ENCODE results near the gene CLDN14. TPM values are rescaled to one million over a fixed set of nuclear protein-coding genes. Genes with fewer than 3 reads are reported as not detected.

CLDN14 gene
- total RNA-seq, 4 donors from 2014 or later = not detected

GRCh38 chr21:36510911-36511310 lies 31.0 kb upstream of the CLDN14 start:
- WGBS = 84% methylated on average over 6 of the region's 6 CpGs
- peaks cover 0 to 29% (median 0%) of the 10 kb centered on the region in 4 donors for H3K27me3 ChIP-seq
- no peak overlapping the region for H3K4me3 ChIP-seq
- no peaks in the 10 kb centered on the region for H3K4me1 ChIP-seq
- intact Hi-C loops (cut with DNase I) = no loop called here
- TF ChIP-seq, protein P1, sequence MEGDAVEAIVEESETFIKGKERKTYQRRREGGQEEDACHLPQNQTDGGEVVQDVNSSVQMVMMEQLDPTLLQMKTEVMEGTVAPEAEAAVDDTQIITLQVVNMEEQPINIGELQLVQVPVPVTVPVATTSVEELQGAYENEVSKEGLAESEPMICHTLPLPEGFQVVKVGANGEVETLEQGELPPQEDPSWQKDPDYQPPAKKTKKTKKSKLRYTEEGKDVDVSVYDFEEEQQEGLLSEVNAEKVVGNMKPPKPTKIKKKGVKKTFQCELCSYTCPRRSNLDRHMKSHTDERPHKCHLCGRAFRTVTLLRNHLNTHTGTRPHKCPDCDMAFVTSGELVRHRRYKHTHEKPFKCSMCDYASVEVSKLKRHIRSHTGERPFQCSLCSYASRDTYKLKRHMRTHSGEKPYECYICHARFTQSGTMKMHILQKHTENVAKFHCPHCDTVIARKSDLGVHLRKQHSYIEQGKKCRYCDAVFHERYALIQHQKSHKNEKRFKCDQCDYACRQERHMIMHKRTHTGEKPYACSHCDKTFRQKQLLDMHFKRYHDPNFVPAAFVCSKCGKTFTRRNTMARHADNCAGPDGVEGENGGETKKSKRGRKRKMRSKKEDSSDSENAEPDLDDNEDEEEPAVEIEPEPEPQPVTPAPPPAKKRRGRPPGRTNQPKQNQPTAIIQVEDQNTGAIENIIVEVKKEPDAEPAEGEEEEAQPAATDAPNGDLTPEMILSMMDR (IDR thresholded peaks at IDR 0.05) = no peak
- TF ChIP-seq POLR2AphosphoS5 (IDR thresholded peaks at IDR 0.05) (no peak), POLR2A (IDR thresholded peaks at IDR 0.05; ENCODE audit: low read depth) (no peak), EP300 (IDR thresholded peaks at IDR 0.05) (no peak)
- no peaks in the 10 kb centered on the region for H3K9me3 ChIP-seq
- DNase-seq (ENCODE audit: extremely low spot score) = no peak
- H3K36me3 ChIP-seq = no peaks in the 10 kb centered on the region
- no peak overlapping the region for H3K27ac ChIP-seq (replicated peaks in 1 of 4)

DNA sequence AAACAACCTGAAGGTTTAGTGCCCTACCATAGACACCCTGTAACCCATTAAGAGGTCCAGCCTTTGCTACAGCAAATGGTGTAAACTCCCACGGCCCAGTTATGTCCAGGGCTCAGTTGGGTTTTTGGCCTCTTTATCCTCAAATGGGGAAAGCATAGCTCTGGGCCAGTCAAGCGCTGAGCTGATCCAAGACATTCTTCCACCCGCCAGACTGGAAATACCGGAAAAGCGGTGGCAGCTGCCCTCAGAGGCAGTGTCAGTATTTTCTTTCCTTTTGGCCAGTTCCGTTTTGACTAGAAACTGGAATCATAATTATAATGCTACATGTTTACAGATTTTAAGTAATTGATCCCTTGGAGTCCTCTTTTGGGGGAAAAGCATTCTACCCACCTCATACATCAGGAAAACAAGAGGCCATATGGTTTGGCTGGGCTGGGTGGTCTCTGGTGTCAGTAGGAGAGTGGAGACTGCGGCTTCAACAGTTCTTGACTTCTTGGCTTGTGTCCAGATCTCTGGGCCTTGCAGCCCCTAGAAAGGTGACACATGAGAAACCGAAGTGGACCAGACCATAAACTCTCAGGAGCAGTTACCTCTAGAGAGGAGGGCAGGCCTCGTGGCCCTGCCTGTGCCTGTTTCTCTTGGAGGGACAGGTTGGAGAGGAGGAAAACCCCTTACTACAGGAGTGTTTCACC lies 30.2 kb upstream of the CLDN14 start:
- DNase-seq (ENCODE audit: extremely low spot score) = no peak
- Histone ChIP-seq H3K36me3 (no peaks in the 10 kb centered on the region), H3K9me3 (no peaks in the 10 kb centered on the region), H3K27me3 (peaks cover 0 to 29% (median 0%) of the 10 kb centered on the region in 4 donors), H3K27ac (replicated peaks in 1 of 4) (no peak overlapping the region), H3K4me3 (no peak overlapping the region), H3K4me1 (no peaks in the 10 kb centered on the region)
- TF ChIP-seq, protein P1 (IDR thresholded peaks at IDR 0.05) = no peak
- TF ChIP-seq POLR2AphosphoS5 (IDR thresholded peaks at IDR 0.05) = no peak
- TF ChIP-seq EP300 (IDR thresholded peaks at IDR 0.05) = no peak
- no peak for TF ChIP-seq POLR2A (IDR thresholded peaks at IDR 0.05; ENCODE audit: low read depth)
- 88% methylated on average over 9 of the region's 9 CpGs for WGBS
- intact Hi-C loops (cut with DNase I) = no loop called here

DNA sequence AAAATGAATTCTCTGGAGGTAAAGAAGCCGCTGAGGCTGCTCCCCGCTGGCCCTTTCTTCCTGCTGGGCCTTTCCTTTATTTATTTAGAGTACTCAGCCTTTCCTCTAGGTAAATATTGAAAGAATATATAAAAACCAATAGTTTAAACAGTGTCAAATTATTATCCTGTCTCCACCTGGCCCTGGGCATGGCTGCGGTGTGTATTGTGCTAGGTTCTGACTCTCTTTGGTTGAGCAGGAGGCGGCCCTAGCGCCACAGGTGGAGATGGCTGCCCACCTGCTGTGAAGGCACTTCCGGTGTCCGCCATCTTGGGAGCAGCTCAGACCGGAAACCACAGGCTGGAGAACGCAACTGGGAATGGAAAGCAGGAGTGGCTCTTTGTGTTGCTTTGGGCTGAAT lies 29.0 kb upstream of the CLDN14 start:
- Histone ChIP-seq H3K36me3 (no peaks in the 10 kb centered on the region), H3K4me3 (no peak overlapping the region), H3K9me3 (no peaks in the 10 kb centered on the region), H3K27ac (replicated peaks in 1 of 4) (no peak overlapping the region), H3K27me3 (peaks cover 0 to 18% (median 0%) of the 10 kb centered on the region in 4 donors), H3K4me1 (no peaks in the 10 kb centered on the region)
- DNase-seq (ENCODE audit: extremely low spot score) = no peak
- intact Hi-C loops (cut with DNase I) = no loop called here
- 90% methylated on average over 9 of the region's 9 CpGs for WGBS
- TF ChIP-seq POLR2A (IDR thresholded peaks at IDR 0.05; ENCODE audit: low read depth) (no peak), POLR2AphosphoS5 (IDR thresholded peaks at IDR 0.05) (no peak), EP300 (IDR thresholded peaks at IDR 0.05) (no peak)
- TF ChIP-seq, protein P1 (IDR thresholded peaks at IDR 0.05) = no peak

- TF ChIP-seq POLR2A (IDR thresholded peaks at IDR 0.05; ENCODE audit: low read depth) = no peak
- TF ChIP-seq, protein P1 (IDR thresholded peaks at IDR 0.05) = no peak
- TF ChIP-seq EP300 (IDR thresholded peaks at IDR 0.05) = no peak
- no peak for TF ChIP-seq POLR2AphosphoS5 (IDR thresholded peaks at IDR 0.05)
- DNase-seq (ENCODE audit: extremely low spot score) = no peak
- H3K36me3 ChIP-seq = no peaks in the 10 kb centered on the region
- intact Hi-C loops (cut with DNase I) = no loop called here
- no peaks in the 10 kb centered on the region for H3K4me1 ChIP-seq
- no peak overlapping the region for H3K27ac ChIP-seq (replicated peaks in 1 of 4)
- no peaks in the 10 kb centered on the region for H3K9me3 ChIP-seq
- H3K27me3 ChIP-seq = peaks cover 0 to 10% (median 0%) of the 10 kb centered on the region in 4 donors
- no peak overlapping the region for H3K4me3 ChIP-seq
- 81% methylated on average over 9 of the region's 9 CpGs for WGBS
Measured at GRCh38 chr21:36507397-36508018, 27.6 kb upstream of the CLDN14 start.

Data from esophagus muscularis mucosa (tissue), 4 donors.